Right ventricle myocardium inferior (tissue), 1 donor: ENCODE data around the gene ST6GAL1. TPM values are rescaled to one million over a fixed set of nuclear protein-coding genes. Genes with fewer than 3 reads are reported as not detected.
"Not testable (repeated sequence)": the region's sequence is repeated elsewhere in the genome, so short reads cannot be mapped to it uniquely, and the experiment has no call there.

Experiments
- ATAC-seq: fragments of 200-7000 bp; cut with Tn5 transposase; one replicate; pipeline ENCODE4 v1.9.1; 2020; ENCODE audit warnings: mild to moderate bottlenecking, moderate library complexity
- DNase-seq: peaks from one replicate; pipeline ENCODE4 v3.0.0; 2021; ENCODE audit errors: missing footprints
- intact Hi-C: fragments of 100-400 bp; cut with DNase I; formaldehyde crosslinking; loops from one replicate; pipeline ENCODE4 v1.11.0; 2022
- total RNA-seq: library from RNA; stranded (reverse); fragmentation: NEBNext Ultra II Directional; extraction: Animal tissue kit (Norgen Biotek cat#: 25700); gene quantifications from one replicate; pipeline ENCODE4 v1.2.1, GENCODE V29; 2021
- donor health status: DM: no; HTN: yes; CAD: no; lungs with severe emphysema.

The ST6GAL1 gene
- total RNA-seq, 1 donor from 2014 or later = 77.1 TPM

GRCh38 chr3:186907075-186907474, 23.3 kb upstream of the ST6GAL1 start:
- intact Hi-C loops, DNase-seq, ATAC-seq: not testable (repeated sequence)

GRCh38 chr3:186909078-186909853, 21.1 kb upstream of the ST6GAL1 start:
- intact Hi-C loops = no loop called here
- DNase-seq = peak; percentile 69
- no peak for ATAC-seq

- DNase-seq (no peak), ATAC-seq (no peak)
- intact Hi-C loops = no loop called here
Observed at GRCh38 chr3:186915806-186916796, 14.2 kb upstream of the ST6GAL1 start.

GRCh38 chr3:186917512-186918312, 12.6 kb upstream of the ST6GAL1 start:
- ATAC-seq (no peak), DNase-seq (no peak)
- intact Hi-C loops = no loop called here

GRCh38 chr3:186920301-186920700, 10.0 kb upstream of the ST6GAL1 start:
- intact Hi-C loops = no loop called here

GRCh38 chr3:186920796-186921195, 9.5 kb upstream of the ST6GAL1 start:
- no peak for ATAC-seq
- DNase-seq = no peak
- intact Hi-C loops = no loop called here

More at GRCh38 chr3:186920301-186920700, 10.0 kb upstream of the ST6GAL1 start:
- ATAC-seq = no peak
- no peak for DNase-seq

- intact Hi-C loops = no loop called here
- ATAC-seq = no peak
- DNase-seq = no peak
Observed at GRCh38 chr3:186921578-186921977, 8.7 kb upstream of the ST6GAL1 start.

- no peak for ATAC-seq
- intact Hi-C loops = no loop called here
- no peak for DNase-seq
Observed at GRCh38 chr3:186922224-186922623, 8.1 kb upstream of the ST6GAL1 start.

GRCh38 chr3:186922790-186923189, 7.5 kb upstream of the ST6GAL1 start:
- ATAC-seq (no peak), DNase-seq (no peak)
- intact Hi-C loops = no loop called here

GRCh38 chr3:186923241-186923640, 7.1 kb upstream of the ST6GAL1 start:
- intact Hi-C loops = no loop called here
- ATAC-seq = no peak
- DNase-seq = no peak

- ATAC-seq (no peak), DNase-seq (no peak)
- intact Hi-C loops = no loop called here
Observed at GRCh38 chr3:186925826-186926225, 4.5 kb upstream of the ST6GAL1 start.

GRCh38 chr3:186929186-186929585, 1.1 kb upstream of the ST6GAL1 start:
- intact Hi-C loops = no loop called here
- DNase-seq = no peak
- ATAC-seq = no peak

GRCh38 chr3:186929685-186930084, 641 bp upstream of the ST6GAL1 start:
- intact Hi-C loops = loop anchor here (2.0 to 5.0 kb wide), 3 partner anchors 81 to 147 kb away; partner anchors contain the start of gene EIF4A2
- no peak for ATAC-seq
- no peak for DNase-seq

- intact Hi-C loops = loop anchor here (2.0 to 5.0 kb wide), 3 partner anchors 82 to 149 kb away; partner anchors contain the start of gene EIF4A2
- peak; percentile 85 for ATAC-seq
- DNase-seq = peak; percentile 86
Observed at GRCh38 chr3:186930641-186931531, 560 bp downstream of the ST6GAL1 start.

GRCh38 chr3:186931532-186932280, 1.4 kb downstream of the ST6GAL1 start:
- intact Hi-C loops = loop anchor here (2.0 to 5.0 kb wide), 4 partner anchors 45 to 149 kb away; partner anchors contain the start of gene EIF4A2
- DNase-seq (peak; percentile 81), ATAC-seq (peak; percentile 29)

- intact Hi-C loops = loop anchor here (2.0 to 5.0 kb wide), 3 partner anchors 44 to 150 kb away; partner anchors contain the start of gene EIF4A2
- ATAC-seq (no peak), DNase-seq (no peak)
Observed at GRCh38 chr3:186932281-186933181, 2.2 kb downstream of the ST6GAL1 start.
